ENCODE measurements around the gene EYA2. TPM values are rescaled to one million over a fixed set of nuclear protein-coding genes. Genes with fewer than 3 reads are reported as not detected.

EYA2 gene
- total and polyA plus RNA-seq, 11 donors = 0.30 to 4.2 (median 0.70) TPM

DNA sequence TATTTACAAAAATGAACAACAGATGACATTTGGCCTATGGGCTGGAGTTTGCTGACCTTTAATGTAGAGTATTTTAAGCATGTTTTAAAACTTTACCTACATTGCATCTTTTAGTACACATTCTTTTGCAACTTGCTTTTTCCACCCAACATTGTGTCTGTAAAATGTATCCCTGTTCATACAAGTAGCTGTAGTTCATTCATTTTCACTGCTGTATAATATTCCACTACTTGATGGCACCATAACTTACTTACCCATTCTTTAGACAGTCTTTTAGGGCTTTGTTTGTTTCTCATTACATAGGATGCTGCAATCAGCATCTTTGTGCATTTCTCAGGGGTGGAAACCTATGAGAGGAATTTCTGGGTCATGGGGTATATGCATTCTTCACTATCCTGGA lies 115.1 kb downstream of the EYA2 start:
- Histone ChIP-seq H3K36me3 (no peaks in the 10 kb centered on the region), H3K4me3 (no peak overlapping the region), H3K4me1 (no peaks in the 10 kb centered on the region), H3K9me3 (peaks cover 0 to 1% (median 0%) of the 10 kb centered on the region in 12 donors), H3K27ac (no peak overlapping the region), H3K27me3 (peaks cover 0 to 2% (median 0%) of the 10 kb centered on the region in 9 donors)
- DNase-seq (no peak), ATAC-seq (no peak)
- intact Hi-C loops (cut with DNase I) = no loop called here
- TF ChIP-seq, protein P1, sequence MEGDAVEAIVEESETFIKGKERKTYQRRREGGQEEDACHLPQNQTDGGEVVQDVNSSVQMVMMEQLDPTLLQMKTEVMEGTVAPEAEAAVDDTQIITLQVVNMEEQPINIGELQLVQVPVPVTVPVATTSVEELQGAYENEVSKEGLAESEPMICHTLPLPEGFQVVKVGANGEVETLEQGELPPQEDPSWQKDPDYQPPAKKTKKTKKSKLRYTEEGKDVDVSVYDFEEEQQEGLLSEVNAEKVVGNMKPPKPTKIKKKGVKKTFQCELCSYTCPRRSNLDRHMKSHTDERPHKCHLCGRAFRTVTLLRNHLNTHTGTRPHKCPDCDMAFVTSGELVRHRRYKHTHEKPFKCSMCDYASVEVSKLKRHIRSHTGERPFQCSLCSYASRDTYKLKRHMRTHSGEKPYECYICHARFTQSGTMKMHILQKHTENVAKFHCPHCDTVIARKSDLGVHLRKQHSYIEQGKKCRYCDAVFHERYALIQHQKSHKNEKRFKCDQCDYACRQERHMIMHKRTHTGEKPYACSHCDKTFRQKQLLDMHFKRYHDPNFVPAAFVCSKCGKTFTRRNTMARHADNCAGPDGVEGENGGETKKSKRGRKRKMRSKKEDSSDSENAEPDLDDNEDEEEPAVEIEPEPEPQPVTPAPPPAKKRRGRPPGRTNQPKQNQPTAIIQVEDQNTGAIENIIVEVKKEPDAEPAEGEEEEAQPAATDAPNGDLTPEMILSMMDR (IDR thresholded peaks at IDR 0.05) = no peak
- no peak for TF ChIP-seq POLR2A (IDR thresholded peaks at IDR 0.05)

DNA sequence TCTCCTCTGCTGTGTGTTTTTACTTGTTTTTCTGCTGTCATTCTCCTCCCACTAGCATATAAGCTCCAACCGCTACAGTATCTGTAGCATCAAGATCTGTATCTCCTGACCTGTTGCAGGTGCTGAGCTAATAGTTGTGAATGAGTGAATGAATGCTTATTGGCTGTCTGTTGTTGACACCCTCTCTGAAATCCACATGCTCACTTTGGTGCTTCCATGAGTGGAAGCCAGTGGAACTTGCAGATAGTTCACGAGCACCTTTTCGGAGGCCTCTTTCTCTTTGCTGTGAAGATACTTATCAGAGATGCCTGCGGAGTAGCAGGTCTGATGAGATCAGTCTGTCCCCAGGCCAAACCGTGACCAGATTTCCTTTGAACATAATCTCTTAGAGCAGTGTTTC lies 117.3 kb downstream of the EYA2 start:
- Histone ChIP-seq H3K36me3 (no peaks in the 10 kb centered on the region), H3K27ac (no peak overlapping the region), H3K4me1 (no peaks in the 10 kb centered on the region), H3K9me3 (no peaks in the 10 kb centered on the region), H3K27me3 (no peaks in the 10 kb centered on the region), H3K4me3 (no peak overlapping the region)
- DNase-seq = no peak
- ATAC-seq = no peak
- TF ChIP-seq, protein P1 (IDR thresholded peaks at IDR 0.05) = no peak
- TF ChIP-seq POLR2A (IDR thresholded peaks at IDR 0.05) = no peak
- 45 to 75% (median 58%) methylated on average over 5 of the region's 5 CpGs for WGBS, 4 donors
- intact Hi-C loops (cut with DNase I) = no loop called here

DNA sequence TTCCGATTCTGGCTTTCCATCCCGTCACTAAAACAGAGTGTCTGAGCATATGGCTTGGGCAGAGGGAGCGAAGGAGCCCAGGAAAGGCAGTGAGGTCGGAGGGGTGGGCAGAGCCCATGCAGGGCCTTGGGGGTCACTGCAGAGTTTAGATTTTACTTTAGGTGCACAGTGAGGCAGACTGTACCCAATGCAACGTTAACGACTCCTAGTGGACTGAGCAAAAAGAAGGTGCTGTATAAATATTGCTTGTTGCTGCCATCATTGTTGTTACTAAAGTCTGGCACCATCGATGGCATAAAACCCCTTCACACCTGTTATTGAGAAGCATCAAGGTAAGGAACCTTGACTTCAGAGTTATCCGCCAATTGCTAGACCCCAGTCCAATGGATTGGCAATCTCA lies 119.0 kb downstream of the EYA2 start:
- no peak overlapping the region for H3K4me3 ChIP-seq
- no peak for TF ChIP-seq POLR2A (IDR thresholded peaks at IDR 0.05)
- TF ChIP-seq, protein P1 (IDR thresholded peaks at IDR 0.05) = no peak
- H3K27me3 ChIP-seq = no peaks in the 10 kb centered on the region
- 87 to 90% (median 89%) methylated on average over 8 of the region's 8 CpGs for WGBS, 4 donors
- no peak for ATAC-seq
- no peaks in the 10 kb centered on the region for H3K36me3 ChIP-seq
- no peak for DNase-seq
- H3K27ac ChIP-seq = no peak overlapping the region
- no peaks in the 10 kb centered on the region for H3K4me1 ChIP-seq
- no peaks in the 10 kb centered on the region for H3K9me3 ChIP-seq
- intact Hi-C loops (cut with DNase I) = no loop called here

DNA sequence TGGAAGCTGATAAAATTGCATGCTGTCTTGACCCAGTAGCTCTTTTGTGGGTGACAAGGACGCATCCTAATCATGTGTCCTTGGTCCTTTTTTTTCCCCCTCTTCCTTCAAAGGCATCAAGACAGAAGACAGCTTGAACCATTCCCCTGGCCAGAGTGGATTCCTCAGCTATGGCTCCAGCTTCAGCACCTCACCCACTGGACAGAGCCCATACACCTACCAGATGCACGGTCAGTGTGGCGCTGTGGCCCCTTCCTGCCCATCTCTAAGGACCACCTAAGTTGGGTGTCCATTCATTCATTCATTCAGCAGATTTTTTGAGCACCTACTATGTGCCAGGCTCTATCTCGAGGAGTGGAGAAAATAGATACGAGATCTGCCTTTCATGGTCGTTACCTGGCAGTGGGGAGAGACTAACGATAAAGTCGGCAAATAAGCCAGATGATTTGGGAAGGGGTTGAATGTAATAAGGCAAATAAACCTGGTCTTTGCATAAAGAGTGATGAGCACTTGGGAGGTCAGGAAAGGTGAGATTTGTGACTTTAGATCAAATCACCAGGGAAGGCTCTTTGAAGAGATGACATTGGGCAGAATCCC lies 121.5 kb downstream of the EYA2 start:
- intact Hi-C loops (cut with DNase I) = loop anchor here in 1 of 10 donors (5.0 kb wide), 1 partner anchor 1091 kb away; no protein-coding TSS in a partner anchor
- Histone ChIP-seq H3K4me3 (no peak overlapping the region), H3K27ac (no peak overlapping the region), H3K4me1 (peaks cover 0 to 7% (median 0%) of the 10 kb centered on the region in 12 donors), H3K36me3 (no peaks in the 10 kb centered on the region), H3K9me3 (no peaks in the 10 kb centered on the region), H3K27me3 (no peaks in the 10 kb centered on the region)
- no peak for TF ChIP-seq POLR2A (IDR thresholded peaks at IDR 0.05)
- TF ChIP-seq, protein P1 (IDR thresholded peaks at IDR 0.05) = no peak
- DNase-seq (no peak), ATAC-seq (no peak)
- WGBS, 4 donors = 75 to 84% (median 80%) methylated on average over 8 of the region's 8 CpGs

Measured in heart left ventricle (tissue), 16 donors.